Erythroblast (primary cell): ENCODE data around the gene SP5.
A peak's percentile ranks its signal among the peaks of the same experiment; 100 is the strongest.
"Not testable (repeated sequence)": the region's sequence is repeated elsewhere in the genome, so short reads cannot be mapped to it uniquely, and the experiment has no call there.

Source experiments
- DNase-seq, 2 experiments: peaks; one replicate each; lab custom pipeline; 2025; lab: John Stamatoyannopoulos, UW
- GATA1 ChIP-seq: IDR thresholded peaks from 2 replicates; pipeline ENCODE4 v1.6.1; 2011; ENCODE audit warnings: low read depth, mild to moderate bottlenecking, control low read depth, low read length, moderate library complexity
- POLR2A ChIP-seq: IDR thresholded peaks from 2 replicates; pipeline ENCODE4 v1.6.1; 2011; ENCODE audit warnings: mild to moderate bottlenecking, low read length

The SP5 gene

DNA sequence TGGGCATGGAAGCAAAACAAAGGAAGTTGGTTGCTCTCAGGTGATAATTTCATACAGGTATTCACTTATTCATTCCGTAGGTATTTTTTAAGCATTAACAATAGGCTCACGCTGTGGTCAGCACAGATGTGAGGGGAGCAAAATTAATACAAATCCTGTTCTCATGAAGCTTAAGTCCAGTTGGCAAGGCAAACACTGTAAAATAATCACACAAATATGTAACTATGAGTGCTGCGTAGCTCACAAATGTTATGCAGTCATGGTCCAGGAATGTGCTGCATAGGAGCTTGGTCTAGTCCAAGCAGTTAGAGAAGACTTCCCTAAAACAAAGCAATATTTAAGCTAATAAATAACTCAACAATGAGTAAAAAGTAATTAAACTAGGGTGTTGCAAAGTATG lies 23.9 kb downstream of the SP5 start:
- no peak for DNase-seq
- TF ChIP-seq GATA1 = no peak
- TF ChIP-seq POLR2A = no peak

DNA sequence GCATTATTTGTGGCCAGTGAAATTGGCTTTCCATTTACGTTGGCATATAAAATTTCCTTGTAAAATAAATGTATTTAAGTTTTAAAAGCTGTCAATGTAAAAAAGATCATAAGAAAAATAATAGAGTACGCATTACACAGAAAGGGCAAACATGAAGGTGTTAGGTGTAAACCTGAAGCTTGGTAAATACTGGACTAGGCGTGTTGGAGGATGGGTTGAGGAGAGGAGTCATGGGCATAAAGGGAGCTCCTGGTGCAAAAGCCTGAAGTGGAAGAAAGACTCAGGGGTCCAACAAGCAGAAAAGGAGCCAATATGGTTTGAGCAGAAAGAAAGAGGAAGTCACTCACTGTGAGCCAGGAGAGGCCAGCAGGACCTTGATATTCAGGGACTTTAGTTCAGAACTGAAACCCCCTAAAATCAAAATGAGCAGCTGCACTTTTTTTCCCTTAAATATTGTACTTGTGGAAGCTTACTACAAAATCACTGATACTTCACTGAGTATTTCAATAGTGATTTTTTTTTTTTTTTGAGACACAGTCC lies 24.4 kb downstream of the SP5 start:
- TF ChIP-seq POLR2A (no peak), GATA1 (no peak)
- no peak for DNase-seq

- TF ChIP-seq POLR2A (no peak), GATA1 (no peak)
- DNase-seq = peak in 1 of 2 experiments; percentile 7
These were observed 25.5 kb downstream of the SP5 start for GRCh38 chr2:170740660-170741059.

- DNase-seq = no peak
- TF ChIP-seq GATA1 = no peak
- no peak for TF ChIP-seq POLR2A
These were observed 26.9 kb downstream of the SP5 start for GRCh38 chr2:170742000-170742399.

GRCh38 chr2:170742896-170743529 lies 27.9 kb downstream of the SP5 start:
- TF ChIP-seq GATA1 (no peak), POLR2A (no peak)
- no peak for DNase-seq

DNA sequence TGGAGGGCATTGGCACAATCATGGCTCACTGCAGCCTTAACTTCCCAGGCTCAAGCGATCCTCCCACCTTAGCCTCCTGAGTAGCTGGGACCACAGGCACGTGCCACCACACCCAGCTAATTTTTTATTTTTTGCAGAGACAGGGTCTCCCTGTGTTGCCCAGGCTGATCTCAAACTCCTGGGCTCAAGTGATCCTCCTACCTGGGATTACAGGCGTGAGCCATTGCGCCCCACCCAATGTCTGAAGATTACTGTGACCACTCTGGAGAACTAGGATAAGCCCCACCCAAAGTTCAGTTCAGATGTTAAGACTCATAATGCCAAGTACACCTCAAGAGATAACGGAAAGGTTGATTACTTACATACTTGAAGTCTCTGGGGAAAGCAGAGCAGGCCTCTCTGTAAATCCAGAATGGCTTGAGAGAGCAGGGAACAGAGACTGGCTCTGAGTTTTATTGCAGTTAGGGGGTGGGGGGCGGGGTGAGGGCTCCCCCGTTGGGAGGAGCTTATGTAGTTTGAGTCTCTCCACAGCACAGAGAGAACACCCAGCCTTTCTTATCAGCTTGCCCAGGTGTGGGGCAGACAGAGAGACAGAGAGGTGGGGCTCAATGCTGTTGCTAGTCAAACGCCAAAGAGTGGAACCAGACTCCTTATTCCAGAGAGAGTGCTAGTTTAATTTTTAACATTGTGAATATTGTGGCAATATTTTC lies 28.5 kb downstream of the SP5 start:
- TF ChIP-seq GATA1 (no peak), POLR2A (no peak)
- peak; percentile 31 to 49 for DNase-seq

GRCh38 chr2:170744248-170745002 lies 29.3 kb downstream of the SP5 start:
- TF ChIP-seq POLR2A = no peak
- no peak for TF ChIP-seq GATA1
- no peak for DNase-seq

DNA sequence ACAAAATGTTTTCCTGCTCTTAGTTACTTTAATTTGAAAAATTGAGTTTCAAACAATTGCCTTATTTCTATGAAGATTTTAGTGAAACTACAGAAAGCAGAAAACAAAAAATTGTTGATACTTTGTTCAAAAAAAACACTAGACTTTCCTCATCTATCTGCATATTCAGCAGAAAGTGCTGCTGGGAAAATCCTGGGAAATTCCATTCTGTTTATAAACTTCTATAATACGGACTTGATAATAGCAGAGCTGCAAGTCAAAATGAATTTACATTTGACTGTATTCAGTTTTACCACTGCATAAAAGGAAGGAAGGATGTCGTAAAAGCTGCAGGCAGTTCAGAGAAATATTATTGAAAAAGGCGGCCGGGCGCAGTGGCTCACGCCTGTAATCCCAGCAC lies 30.2 kb downstream of the SP5 start:
- DNase-seq = no peak
- no peak for TF ChIP-seq POLR2A
- no peak for TF ChIP-seq GATA1

GRCh38 chr2:170747921-170748320 lies 32.8 kb downstream of the SP5 start:
- TF ChIP-seq GATA1 = no peak
- no peak for DNase-seq

DNA sequence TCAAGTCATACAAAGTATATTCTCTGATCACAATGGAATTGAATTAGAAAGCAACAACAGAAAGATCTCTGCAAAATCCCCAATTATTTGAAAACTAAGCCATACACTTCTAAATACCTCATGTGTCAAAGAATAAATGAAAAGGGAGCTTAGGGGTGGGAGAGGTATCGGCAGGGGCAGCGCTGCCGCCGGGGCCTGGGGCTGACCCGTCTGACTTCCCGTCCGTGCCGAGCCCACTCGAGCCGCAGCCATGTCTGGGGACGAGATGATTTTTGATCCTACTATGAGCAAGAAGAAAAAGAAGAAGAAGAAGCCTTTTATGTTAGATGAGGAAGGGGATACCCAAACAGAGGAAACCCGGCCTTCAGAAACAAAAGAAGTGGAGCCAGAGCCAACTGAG lies 36.4 kb downstream of the SP5 start:
- not testable (repeated sequence) for DNase-seq

GRCh38 chr2:170761572-170761971 lies 46.4 kb downstream of the SP5 start:
- no peak for TF ChIP-seq POLR2A
- TF ChIP-seq GATA1 = no peak
- no peak for DNase-seq

DNA sequence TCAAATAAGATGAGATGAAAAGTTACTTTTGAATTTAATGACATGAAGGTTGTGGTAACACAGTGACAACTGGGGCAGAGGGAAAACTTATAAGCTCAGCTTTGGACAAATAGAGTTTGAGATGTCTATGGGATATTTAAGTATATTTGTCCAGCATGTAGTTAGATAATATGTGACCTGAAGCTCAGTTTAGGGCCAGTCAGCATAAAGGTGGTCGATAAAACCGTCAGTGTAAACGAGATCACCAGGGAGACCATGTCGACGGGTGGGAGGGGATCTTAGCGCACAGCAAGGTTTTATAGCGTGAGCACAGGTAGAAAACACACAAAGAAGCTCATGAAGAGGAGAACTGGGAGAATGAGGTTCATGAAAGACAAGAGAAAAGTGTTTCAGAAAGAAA lies 47.6 kb downstream of the SP5 start:
- TF ChIP-seq GATA1 (no peak), POLR2A (no peak)
- no peak for DNase-seq

- TF ChIP-seq POLR2A (no peak), GATA1 (no peak)
- no peak for DNase-seq
These were observed 48.1 kb downstream of the SP5 start for GRCh38 chr2:170763232-170763631.

DNA sequence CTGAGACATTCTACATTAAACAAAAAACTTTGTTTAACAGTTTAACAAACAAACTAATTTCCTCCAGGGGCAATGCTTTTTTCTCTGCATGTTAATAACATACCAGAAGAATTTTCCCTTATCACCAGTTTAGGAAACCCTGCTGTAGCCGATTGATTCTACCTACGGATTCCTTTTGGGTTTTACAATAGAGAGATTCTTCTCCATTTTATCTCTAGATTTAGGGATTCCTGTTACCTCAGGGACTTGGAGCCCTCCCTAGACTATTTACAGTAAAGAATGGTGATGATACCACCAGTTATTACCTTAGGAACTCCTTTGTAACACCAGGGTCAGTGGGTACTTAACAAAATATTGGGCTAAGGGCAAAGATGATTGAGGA lies 49.7 kb downstream of the SP5 start:
- no peak for DNase-seq
- TF ChIP-seq POLR2A (no peak), GATA1 (no peak)
